CD4-positive, alpha-beta memory T cell (primary cell): ENCODE measurements around the gene ACVR1B. TPM values are rescaled to one million over a fixed set of nuclear protein-coding genes. Genes with fewer than 3 reads are reported as not detected.

ENCODE experiments used
- CTCF ChIA-PET: fragments of 350-600 bp; sonication (Branson Sonifier 250); formaldehyde crosslinking; loops from one replicate; lab custom pipeline; 2021; ENCODE audit warnings: inconsistent platforms; ENCODE audit not compliant: partially characterized antibody; lab: Charles Lee
- POLR2A ChIA-PET: fragments of 350-600 bp; sonication (Branson Sonifier 250); formaldehyde crosslinking; loops from one replicate; lab custom pipeline; 2021; ENCODE audit not compliant: partially characterized antibody; lab: Charles Lee
- DNase-seq, 5 donors: peaks; one replicate each; pipeline versions ENCODE4 v3.0.0 to v3.0.0-alpha.2; 2020 to 2022; ENCODE audit warnings: mixed read lengths in 1 of 5
- H3K27ac ChIP-seq: one replicate; pipeline ENCODE4 v1.7.0; 2013; ENCODE audit warnings: low read depth, low read length
- H3K27me3 ChIP-seq: 2 replicates; pipeline ENCODE4 v1.7.0; 2013; ENCODE audit warnings: mild to moderate bottlenecking, low read length, moderate library complexity; ENCODE audit not compliant: insufficient read depth
- H3K36me3 ChIP-seq: 2 replicates; pipeline ENCODE4 v1.7.0; 2013; ENCODE audit warnings: mild to moderate bottlenecking, low read length, moderate library complexity; ENCODE audit not compliant: insufficient read depth
- H3K4me1 ChIP-seq: 2 replicates; pipeline ENCODE4 v1.7.0; 2013; ENCODE audit warnings: mild to moderate bottlenecking, low read length, moderate library complexity; ENCODE audit not compliant: insufficient read depth
- H3K4me3 ChIP-seq, 2 donors: one replicate each; pipeline ENCODE4 v1.7.0; 2013; ENCODE audit warnings: low read length in 2 of 2, mild to moderate bottlenecking in 1 of 2
- H3K9me3 ChIP-seq, 2 donors: one replicate each; pipeline ENCODE4 v1.7.0; 2013; ENCODE audit warnings: low read length in 2 of 2, control low read depth in 1 of 2; ENCODE audit not compliant: control insufficient read depth in 1 of 2
- H3K27ac Mint-ChIP-seq, 7 donors: one replicate each; pipeline ENCODE4 v1.8.0; 2020 to 2021; ENCODE audit warnings: mixed read lengths in 7 of 7, mild to moderate bottlenecking in 6 of 7, inconsistent platforms in 3 of 7, moderate library complexity in 3 of 7
- H3K27me3 Mint-ChIP-seq, 2 donors: one replicate each; pipeline ENCODE4 v1.8.0; 2020 to 2021; ENCODE audit warnings: mixed read lengths in 2 of 2
- H3K36me3 Mint-ChIP-seq, 2 donors: one replicate each; pipeline ENCODE4 v1.8.0; 2020 to 2021; ENCODE audit warnings: mixed read lengths in 2 of 2, inconsistent platforms in 1 of 2, mild to moderate bottlenecking in 1 of 2
- H3K4me1 Mint-ChIP-seq, 4 donors: one replicate each; pipeline ENCODE4 v1.8.0; 2020 to 2021; ENCODE audit warnings: mixed read lengths in 4 of 4, mild to moderate bottlenecking in 1 of 4
- H3K4me3 Mint-ChIP-seq, 8 donors: one replicate each; pipeline ENCODE4 v1.8.0; 2020 to 2021; ENCODE audit warnings: mixed read lengths in 8 of 8, mild to moderate bottlenecking in 7 of 8, moderate library complexity in 6 of 8, inconsistent platforms in 3 of 8
- H3K9me3 Mint-ChIP-seq, 8 donors: one replicate each; pipeline ENCODE4 v1.8.0; 2020 to 2021; ENCODE audit warnings: mixed read lengths in 8 of 8, mild to moderate bottlenecking in 5 of 8, inconsistent platforms in 3 of 8, moderate library complexity in 1 of 8
- intact Hi-C: fragments of 100-400 bp; cut with micrococcal nuclease; formaldehyde crosslinking; loops from one replicate; pipeline ENCODE4 v1.15.1; 2023
- polyA plus RNA-seq, 2 donors: library from polyadenylated mRNA; unstranded; fragments of 300-500 nt; fragmentation: Illumina TruSeq; gene quantifications; one replicate each; pipeline ENCODE4 v1.2.3, GENCODE V29; 2021
- total RNA-seq, 2 experiments: library from RNA; stranded (reverse); gene quantifications; one replicate each; pipeline ENCODE4 v1.2.3, GENCODE V29; 2021

Gene ACVR1B
- total and polyA plus RNA-seq, 4 experiments from 2014 or later = 0.42 to 12.6 (median 6.7) TPM

DNA sequence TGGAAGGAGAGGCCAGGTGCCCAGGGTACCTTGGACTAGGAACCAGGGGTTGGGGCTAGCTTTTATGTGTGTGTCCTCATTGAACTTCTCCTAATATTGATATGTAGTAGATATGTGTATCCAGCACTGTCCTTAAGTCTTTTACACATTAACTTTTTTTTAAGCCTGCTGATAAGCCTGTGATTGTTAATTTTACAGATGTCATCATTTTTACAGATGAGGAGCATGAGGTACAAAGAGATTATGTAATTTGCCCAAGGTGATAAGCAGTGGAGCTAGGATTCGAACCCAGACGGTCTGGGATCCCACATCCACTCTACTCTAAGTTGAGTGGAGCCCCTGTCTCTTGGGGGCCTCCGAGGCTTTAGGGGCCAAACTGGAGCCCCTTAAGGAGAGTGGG, 89.5 kb downstream of the ACVR1B start:
- DNase-seq = no peak
- intact Hi-C loops = no loop called here
- Mint-ChIP-seq H3K9me3 (no peaks in the 10 kb centered on the region), H3K27me3 (no peaks in the 10 kb centered on the region), H3K4me3 (no peak overlapping the region), H3K36me3 (no peaks in the 10 kb centered on the region), H3K4me1 (peaks cover 9 to 50% (median 25%) of the 10 kb centered on the region in 4 donors), H3K27ac (peak overlapping the region in 4 of 7 donors; percentile 60 to 90 (median 70))
- Histone ChIP-seq H3K36me3 (no peaks in the 10 kb centered on the region), H3K4me3 (no peak overlapping the region), H3K4me1 (peaks cover 27% of the 10 kb centered on the region), H3K27ac (no peak overlapping the region), H3K27me3 (no peaks in the 10 kb centered on the region), H3K9me3 (no peaks in the 10 kb centered on the region)
- ChIA-PET CTCF (interaction anchor here (0.9 to 11.2 kb wide), 3 partner anchors 10 to 60 kb away, joined by 3 to 89 read pairs (median 3); partner anchors contain the start of gene NR4A1), POLR2A (interaction anchor here (1.0 kb wide), 1 partner anchor 29 kb away, joined by 3 read pairs; the partner anchor contains the start of gene ATG101)

DNA sequence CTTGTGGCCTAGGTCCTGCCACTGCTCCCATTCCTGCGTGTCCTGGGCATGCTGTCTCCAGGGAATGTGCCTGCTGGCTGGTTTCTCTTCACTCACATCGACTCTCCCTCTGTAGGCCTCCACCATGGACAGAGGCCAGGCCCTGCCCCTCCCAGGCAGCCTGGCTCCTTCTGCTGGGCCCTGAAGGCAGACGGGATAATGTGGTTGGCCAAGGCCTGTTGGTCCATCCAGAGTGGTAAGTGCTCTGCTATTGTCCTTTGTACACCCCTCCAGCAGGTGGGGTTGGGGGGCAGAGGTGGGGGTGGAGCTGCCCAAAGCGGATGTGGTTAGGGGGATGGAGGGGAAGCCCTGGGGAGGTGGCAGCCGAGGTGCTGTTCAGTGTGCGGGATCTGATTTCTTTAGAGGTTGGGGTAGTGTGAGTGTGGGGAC, 90.2 kb downstream of the ACVR1B start:
- POLR2A ChIA-PET = interaction anchor here (1.0 kb wide), 1 partner anchor 28 kb away, joined by 3 read pairs; the partner anchor contains the start of gene ATG101
- peaks cover 21% of the 10 kb centered on the region for H3K4me1 ChIP-seq
- no peak overlapping the region for H3K27ac ChIP-seq

GRCh38 chr12:52042706-52043385, 91.3 kb downstream of the ACVR1B start:
- H3K4me3 Mint-ChIP-seq = no peak overlapping the region
- Histone ChIP-seq H3K27ac (no peak overlapping the region), H3K4me1 (peaks cover 16% of the 10 kb centered on the region), H3K9me3 (no peaks in the 10 kb centered on the region), H3K36me3 (no peaks in the 10 kb centered on the region), H3K4me3 (no peak overlapping the region), H3K27me3 (no peaks in the 10 kb centered on the region)
- intact Hi-C loops = no loop called here
- no peak for DNase-seq
- no peaks in the 10 kb centered on the region for H3K27me3 Mint-ChIP-seq
- H3K27ac Mint-ChIP-seq = peak overlapping the region in 2 of 7 donors; percentile 8 to 68
- no peaks in the 10 kb centered on the region for H3K9me3 Mint-ChIP-seq
- POLR2A ChIA-PET = interaction anchor here (1.6 kb wide), 1 partner anchor 27 kb away, joined by 3 read pairs; the partner anchor contains the start of gene ATG101
- H3K36me3 Mint-ChIP-seq = no peaks in the 10 kb centered on the region
- CTCF ChIA-PET = interaction anchor here (1.4 to 11.2 kb wide), 3 partner anchors 10 to 24 kb away, joined by 4 to 89 read pairs (median 5); no protein-coding TSS in a partner anchor
- H3K4me1 Mint-ChIP-seq = peaks cover 9 to 42% (median 20%) of the 10 kb centered on the region in 4 donors

More for the DNA sequence above, 90.2 kb downstream of the ACVR1B start:
- H3K4me1 Mint-ChIP-seq = peaks cover 9 to 43% (median 22%) of the 10 kb centered on the region in 4 donors
- no peak for DNase-seq
- peak overlapping the region in 6 of 7 donors; percentile 73 to 91 (median 88) for H3K27ac Mint-ChIP-seq
- peak overlapping the region in 3 of 8 donors; percentile 57 to 74 (median 66) for H3K4me3 Mint-ChIP-seq
- intact Hi-C loops = no loop called here
- H3K9me3 ChIP-seq = no peaks in the 10 kb centered on the region
- CTCF ChIA-PET = interaction anchor here (0.9 to 11.2 kb wide), 2 partner anchors 9 to 17 kb away, joined by 3 to 89 read pairs; partner anchors contain the start of gene NR4A1
- H3K36me3 ChIP-seq = no peaks in the 10 kb centered on the region
- H3K36me3 Mint-ChIP-seq = no peaks in the 10 kb centered on the region
- no peaks in the 10 kb centered on the region for H3K9me3 Mint-ChIP-seq
- no peak overlapping the region for H3K4me3 ChIP-seq
- H3K27me3 Mint-ChIP-seq = no peaks in the 10 kb centered on the region
- no peaks in the 10 kb centered on the region for H3K27me3 ChIP-seq

DNA sequence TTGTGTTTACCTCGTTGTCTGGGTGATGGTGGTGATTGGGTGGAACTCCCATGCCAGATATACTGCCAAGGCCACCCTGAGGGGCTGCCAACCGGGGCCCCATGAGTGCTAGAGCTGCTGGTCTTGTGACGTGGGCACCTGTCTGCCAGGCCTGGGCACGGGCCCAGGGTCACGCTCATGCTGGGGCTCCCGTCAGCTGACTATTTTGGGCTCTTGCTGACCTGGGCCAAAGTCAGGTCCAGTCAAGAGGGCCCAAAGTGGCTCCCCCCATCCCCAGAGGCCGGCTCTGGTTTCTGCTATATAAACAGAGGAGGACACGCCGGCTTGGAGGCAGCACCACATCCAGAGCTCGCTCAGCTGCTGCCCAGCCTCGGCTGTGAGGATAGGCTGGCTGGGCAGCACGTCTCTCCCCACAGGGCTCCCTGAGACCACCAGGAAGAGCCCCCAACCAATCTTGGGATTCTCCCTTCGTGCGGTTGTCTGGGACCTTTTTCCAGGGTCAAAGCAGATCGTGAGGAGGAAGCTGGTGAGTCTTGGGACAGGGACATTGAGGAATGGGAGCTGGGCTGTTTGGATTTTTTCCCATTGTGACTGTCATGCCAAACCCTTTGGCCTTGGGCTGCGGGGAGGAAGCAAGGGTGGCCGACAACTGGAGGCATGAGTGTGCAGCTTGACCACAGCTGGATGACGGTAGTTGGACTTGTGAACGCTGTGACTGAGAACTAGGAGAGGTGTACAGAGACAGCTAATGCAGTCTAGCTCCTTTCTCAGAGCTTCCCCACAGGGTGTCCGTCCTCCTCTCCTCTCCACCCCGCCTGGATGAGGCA, 92.1 kb downstream of the ACVR1B start:
- ChIA-PET POLR2A (interaction anchor here (1.6 kb wide), 1 partner anchor 27 kb away, joined by 3 read pairs; the partner anchor contains the start of gene ATG101), CTCF (interaction anchor here (0.7 to 11.2 kb wide), 5 partner anchors 11 to 77 kb away, joined by 3 to 89 read pairs (median 4); no protein-coding TSS in a partner anchor)
- H3K4me1 ChIP-seq = peaks cover 16% of the 10 kb centered on the region
- Mint-ChIP-seq H3K27me3 (no peaks in the 10 kb centered on the region), H3K27ac (peak overlapping the region in 1 of 7 donors; percentile 76), H3K4me3 (no peak overlapping the region), H3K9me3 (no peaks in the 10 kb centered on the region), H3K36me3 (no peaks in the 10 kb centered on the region), H3K4me1 (peaks cover 9 to 37% (median 15%) of the 10 kb centered on the region in 4 donors)
- intact Hi-C loops = no loop called here
- no peaks in the 10 kb centered on the region for H3K9me3 ChIP-seq
- H3K27ac ChIP-seq = no peak overlapping the region
- no peak for DNase-seq
- no peaks in the 10 kb centered on the region for H3K36me3 ChIP-seq
- H3K27me3 ChIP-seq = no peaks in the 10 kb centered on the region
- no peak overlapping the region for H3K4me3 ChIP-seq

GRCh38 chr12:52044292-52044983, 92.9 kb downstream of the ACVR1B start:
- Mint-ChIP-seq H3K27ac (no peak overlapping the region), H3K27me3 (no peaks in the 10 kb centered on the region), H3K4me1 (peaks cover 11 to 34% (median 17%) of the 10 kb centered on the region in 4 donors), H3K36me3 (no peaks in the 10 kb centered on the region), H3K9me3 (no peaks in the 10 kb centered on the region), H3K4me3 (no peak overlapping the region)
- Histone ChIP-seq H3K9me3 (no peaks in the 10 kb centered on the region), H3K4me3 (no peak overlapping the region), H3K27me3 (no peaks in the 10 kb centered on the region), H3K36me3 (no peaks in the 10 kb centered on the region), H3K4me1 (peaks cover 16% of the 10 kb centered on the region), H3K27ac (no peak overlapping the region)
- CTCF ChIA-PET = interaction anchor here (1.4 to 11.2 kb wide), 3 partner anchors 11 to 40 kb away, joined by 3 to 89 read pairs (median 5); no protein-coding TSS in a partner anchor
- POLR2A ChIA-PET = interaction anchor here (1.6 kb wide), 1 partner anchor 26 kb away, joined by 3 read pairs; the partner anchor contains the start of gene ATG101
- DNase-seq = no peak
- intact Hi-C loops = no loop called here

DNA sequence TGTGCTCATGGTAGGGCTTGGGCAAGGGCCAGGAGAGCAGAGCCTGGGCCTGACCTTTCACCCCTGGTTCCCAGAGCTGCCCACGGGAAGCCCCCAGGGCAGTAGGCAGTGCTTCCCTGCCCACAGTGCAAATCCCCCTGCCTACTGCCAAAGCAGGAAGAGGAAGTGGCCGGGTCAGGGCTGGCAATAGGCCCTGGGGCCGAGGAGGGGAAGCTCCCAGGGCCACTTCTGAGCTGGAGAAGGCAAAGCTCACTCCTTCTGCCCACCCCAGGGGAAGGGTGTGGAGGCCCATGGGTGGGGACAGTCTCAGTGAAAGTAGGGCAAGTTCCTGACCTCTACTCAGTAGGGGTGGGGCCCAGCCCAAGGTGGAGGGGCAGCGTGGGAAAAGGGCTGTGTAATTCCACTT, 94.3 kb downstream of the ACVR1B start:
- intact Hi-C loops = no loop called here
- CTCF ChIA-PET = interaction anchor here (1.3 to 11.2 kb wide), 2 partner anchors 21 to 23 kb away, joined by 3 to 89 read pairs; no protein-coding TSS in a partner anchor
- no peak overlapping the region for H3K4me3 Mint-ChIP-seq
- peaks cover 16 to 36% (median 26%) of the 10 kb centered on the region in 4 donors for H3K4me1 Mint-ChIP-seq
- Histone ChIP-seq H3K9me3 (no peaks in the 10 kb centered on the region), H3K36me3 (no peaks in the 10 kb centered on the region), H3K4me3 (no peak overlapping the region), H3K27ac (no peak overlapping the region), H3K27me3 (no peaks in the 10 kb centered on the region), H3K4me1 (peaks cover 28% of the 10 kb centered on the region)
- H3K36me3 Mint-ChIP-seq = no peaks in the 10 kb centered on the region
- no peak overlapping the region for H3K27ac Mint-ChIP-seq
- no peak for DNase-seq
- POLR2A ChIA-PET = no interaction called here
- H3K27me3 Mint-ChIP-seq = no peaks in the 10 kb centered on the region
- H3K9me3 Mint-ChIP-seq = no peaks in the 10 kb centered on the region
